SU-DHL-6 (cell line): ENCODE results near the gene SLTM.

Experiments
- EZH2phosphoT487 ChIP-seq: fragments of 200-600 bp; sonication (generic), shearing (Covaris generic); conservative IDR thresholded peaks from 2 replicates; pipeline ENCODE4 v1.6.1; 2018; ENCODE audit warnings: mild to moderate bottlenecking, antibody characterized with exemption, low read length, moderate library complexity, mixed read lengths
- TF ChIP-seq, protein P1 (sequence below): fragments of 200-600 bp; sonication (generic); IDR thresholded peaks from one replicate; pipeline ENCODE4 v1.5.1; 2017; ENCODE audit warnings: antibody characterized with exemption, mild to moderate bottlenecking, low read length, moderate library complexity; ENCODE audit not compliant: insufficient read depth, poor library complexity, severe bottlenecking

GRCh38 chr15:58877999-58878825 lies 55.3 kb downstream of the SLTM start:
- TF ChIP-seq, protein P1, sequence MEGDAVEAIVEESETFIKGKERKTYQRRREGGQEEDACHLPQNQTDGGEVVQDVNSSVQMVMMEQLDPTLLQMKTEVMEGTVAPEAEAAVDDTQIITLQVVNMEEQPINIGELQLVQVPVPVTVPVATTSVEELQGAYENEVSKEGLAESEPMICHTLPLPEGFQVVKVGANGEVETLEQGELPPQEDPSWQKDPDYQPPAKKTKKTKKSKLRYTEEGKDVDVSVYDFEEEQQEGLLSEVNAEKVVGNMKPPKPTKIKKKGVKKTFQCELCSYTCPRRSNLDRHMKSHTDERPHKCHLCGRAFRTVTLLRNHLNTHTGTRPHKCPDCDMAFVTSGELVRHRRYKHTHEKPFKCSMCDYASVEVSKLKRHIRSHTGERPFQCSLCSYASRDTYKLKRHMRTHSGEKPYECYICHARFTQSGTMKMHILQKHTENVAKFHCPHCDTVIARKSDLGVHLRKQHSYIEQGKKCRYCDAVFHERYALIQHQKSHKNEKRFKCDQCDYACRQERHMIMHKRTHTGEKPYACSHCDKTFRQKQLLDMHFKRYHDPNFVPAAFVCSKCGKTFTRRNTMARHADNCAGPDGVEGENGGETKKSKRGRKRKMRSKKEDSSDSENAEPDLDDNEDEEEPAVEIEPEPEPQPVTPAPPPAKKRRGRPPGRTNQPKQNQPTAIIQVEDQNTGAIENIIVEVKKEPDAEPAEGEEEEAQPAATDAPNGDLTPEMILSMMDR: no peak
- TF ChIP-seq EZH2phosphoT487: no peak
